Left lung (tissue), 10 donors: Measurements from ENCODE around the gene MEF2C. TPM values are rescaled to one million over a fixed set of nuclear protein-coding genes. Genes with fewer than 3 reads are reported as not detected.

Source experiments
- ATAC-seq: fragments of 200-7000 bp; cut with Tn5 transposase; one replicate; pipeline ENCODE4 v1.9.1; 2020; ENCODE audit warnings: moderate library complexity
- DNase-seq, 4 donors: peaks; one replicate each; pipeline ENCODE4 v3.0.0-alpha.2; 2013 to 2020
- H3K27ac ChIP-seq, 2 donors: fragments of 200-600 bp; sonication (generic) in 1 of 2; one replicate each; pipeline versions ENCODE4 v1.5.0 to v1.8.0; 2020 to 2021
- H3K27me3 ChIP-seq, 2 donors: fragments of 200-600 bp; sonication (generic) in 1 of 2; one replicate each; pipeline versions ENCODE4 v1.5.0 to v1.8.0; 2020 to 2021
- H3K36me3 ChIP-seq, 2 donors: fragments of 200-600 bp; sonication (generic) in 1 of 2; one replicate each; pipeline versions ENCODE4 v1.5.0 to v1.8.0; 2020 to 2021
- H3K4me1 ChIP-seq, 2 donors: fragments of 200-600 bp; one replicate each; pipeline ENCODE4 v1.8.0; 2021
- H3K4me3 ChIP-seq, 2 donors: fragments of 200-600 bp; sonication (generic) in 1 of 2; one replicate each; pipeline versions ENCODE4 v1.5.0 to v1.8.0; 2020 to 2021; ENCODE audit warnings: mild to moderate bottlenecking in 1 of 2
- H3K9me3 ChIP-seq, 2 donors: fragments of 200-600 bp; sonication (generic) in 1 of 2; one replicate each; pipeline versions ENCODE4 v1.5.0 to v1.8.0; 2020 to 2021
- CTCF ChIP-seq, 2 donors: fragments of 200-600 bp; sonication (generic) in 1 of 2; IDR thresholded peaks; one replicate each; pipeline versions ENCODE4 v1.5.0 to v1.8.0; 2021; ENCODE audit warnings: antibody characterized with exemption in 2 of 2
- intact Hi-C, 2 donors: fragments of 100-400 bp; cut with DNase I; formaldehyde crosslinking; loops; one replicate each; pipeline versions ENCODE4 v1.11.2 to v1.14.2; 2022
- polyA plus RNA-seq, 6 donors: library from polyadenylated mRNA; unstranded; fragments of 120-200 nt; gene quantifications; one replicate each; pipeline ENCODE4 v1.2.1, GENCODE V29; 2013; ENCODE audit not compliant: insufficient read length in 6 of 6
- total RNA-seq, 2 donors: library from RNA; stranded (reverse); fragmentation: NEBNext Ultra II Directional; extraction: Animal tissue kit (Norgen Biotek cat#: 25700); gene quantifications; one replicate each; pipeline ENCODE4 v1.2.1, GENCODE V29; 2021
- donor health status: DM: no; HTN: yes; CAD: no.
- donor health status: DM: no; HTN: no; CAD: no.

Gene MEF2C
- total and polyA plus RNA-seq, 8 donors = 45.7 to 97.3 (median 81.5) TPM

GRCh38 chr5:88756953-88757352 is 126.0 kb downstream of the MEF2C start:
- no peak for TF ChIP-seq CTCF (IDR thresholded peaks at IDR 0.05)
- intact Hi-C loops = no loop called here
- Histone ChIP-seq H3K36me3 (peaks cover 0 to 22% of the 10 kb centered on the region in 2 donors), H3K27me3 (no peaks in the 10 kb centered on the region), H3K9me3 (no peaks in the 10 kb centered on the region), H3K27ac (no peak overlapping the region), H3K4me1 (peaks cover 0 to 7% of the 10 kb centered on the region in 2 donors), H3K4me3 (no peak overlapping the region)
- DNase-seq (no peak), ATAC-seq (no peak)

GRCh38 chr5:88748666-88749065 is 134.3 kb downstream of the MEF2C start:
- peaks cover 0 to 4% of the 10 kb centered on the region in 2 donors for H3K4me1 ChIP-seq
- H3K27me3 ChIP-seq = no peaks in the 10 kb centered on the region
- H3K27ac ChIP-seq = no peak overlapping the region
- no peaks in the 10 kb centered on the region for H3K9me3 ChIP-seq
- intact Hi-C loops = no loop called here
- H3K4me3 ChIP-seq = no peak overlapping the region
- DNase-seq = no peak
- no peak for TF ChIP-seq CTCF (IDR thresholded peaks at IDR 0.05)
- peak; percentile 85 for ATAC-seq
- H3K36me3 ChIP-seq = peaks cover 0 to 29% of the 10 kb centered on the region in 2 donors

- TF ChIP-seq CTCF (IDR thresholded peaks at IDR 0.05) = no peak
- intact Hi-C loops = no loop called here
- no peak for DNase-seq
- no peak for ATAC-seq
- no peaks in the 10 kb centered on the region for H3K27me3 ChIP-seq
- no peak overlapping the region for H3K27ac ChIP-seq
- H3K4me1 ChIP-seq = peaks cover 0 to 6% of the 10 kb centered on the region in 2 donors
- peaks cover 0 to 23% of the 10 kb centered on the region in 2 donors for H3K36me3 ChIP-seq
- H3K4me3 ChIP-seq = no peak overlapping the region
- H3K9me3 ChIP-seq = no peaks in the 10 kb centered on the region
These were observed 136.5 kb downstream of the MEF2C start for GRCh38 chr5:88746438-88746882.

GRCh38 chr5:88745093-88745696 is 137.8 kb downstream of the MEF2C start:
- DNase-seq = no peak
- Histone ChIP-seq H3K27me3 (no peaks in the 10 kb centered on the region), H3K4me1 (peaks cover 0 to 6% of the 10 kb centered on the region in 2 donors), H3K9me3 (no peaks in the 10 kb centered on the region), H3K4me3 (no peak overlapping the region), H3K27ac (no peak overlapping the region), H3K36me3 (peaks cover 0 to 16% of the 10 kb centered on the region in 2 donors)
- intact Hi-C loops = no loop called here
- ATAC-seq = peak; percentile 41
- no peak for TF ChIP-seq CTCF (IDR thresholded peaks at IDR 0.05)

GRCh38 chr5:88743231-88743834 is 139.7 kb downstream of the MEF2C start:
- TF ChIP-seq CTCF (IDR thresholded peaks at IDR 0.05) = no peak
- no peak overlapping the region for H3K27ac ChIP-seq
- ATAC-seq (peak; percentile 61), DNase-seq (no peak)
- H3K27me3 ChIP-seq = no peaks in the 10 kb centered on the region
- peaks cover 0 to 10% of the 10 kb centered on the region in 2 donors for H3K36me3 ChIP-seq
- H3K9me3 ChIP-seq = no peaks in the 10 kb centered on the region
- H3K4me3 ChIP-seq = no peak overlapping the region
- H3K4me1 ChIP-seq = peaks cover 0 to 6% of the 10 kb centered on the region in 2 donors
- intact Hi-C loops = no loop called here
